ENCODE measurements around the gene MISP3. TPM values are rescaled to one million over a fixed set of nuclear protein-coding genes. Genes with fewer than 3 reads are reported as not detected.

Gene MISP3
- total RNA-seq, 1 experiment from 2014 or later: 5.2 TPM

DNA sequence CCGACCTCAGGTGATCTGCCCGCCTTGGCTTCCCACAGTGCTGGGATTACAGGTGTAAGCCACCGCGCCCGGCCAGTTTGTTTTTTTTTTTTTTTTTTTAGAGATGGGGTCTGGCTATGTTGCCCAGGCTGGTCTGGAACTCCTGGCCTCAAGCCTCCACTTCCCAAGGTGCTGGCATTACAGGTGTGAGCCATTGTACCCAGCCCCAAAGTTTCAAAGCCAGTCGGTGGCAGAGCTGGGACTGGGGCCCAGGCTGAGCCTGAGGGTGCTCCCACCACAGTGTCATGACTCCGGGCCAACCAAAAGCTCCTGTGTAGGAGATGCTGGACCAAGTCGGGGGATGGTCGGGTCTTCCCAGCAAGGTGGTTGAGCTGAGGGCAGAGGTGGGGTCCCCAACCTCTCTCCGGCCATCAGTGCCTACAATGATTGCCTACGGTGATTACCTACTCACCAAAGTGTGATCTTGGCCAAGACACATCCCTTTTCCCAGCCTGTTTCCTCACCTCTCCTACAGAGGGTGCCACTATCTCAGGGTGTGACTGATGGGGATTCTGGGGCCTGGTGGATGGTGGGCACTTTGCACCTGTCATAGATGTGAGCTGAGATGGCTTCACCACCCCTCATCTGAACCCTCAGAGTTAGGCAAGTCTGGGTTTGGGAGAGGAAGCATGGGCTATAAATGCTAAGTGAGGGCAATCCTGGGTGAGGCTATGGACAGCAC is 23.8 kb downstream of the MISP3 start:
- Mint-ChIP-seq H3K9me3 (ENCODE audit: unreplicated experiment) (no peaks in the 10 kb centered on the region), H3K27ac (ENCODE audit: unreplicated experiment) (no peak overlapping the region), H3K36me3 (ENCODE audit: insufficient read depth, unreplicated experiment) (peaks cover 22% of the 10 kb centered on the region), H3K4me3 (ENCODE audit: unreplicated experiment) (no peak overlapping the region), H3K27me3 (ENCODE audit: insufficient read depth, unreplicated experiment) (no peaks in the 10 kb centered on the region), H3K4me1 (ENCODE audit: low read depth, unreplicated experiment) (peaks cover 8% of the 10 kb centered on the region)
- no peak for DNase-seq
- Histone ChIP-seq H3K27me3 (replicated peaks; ENCODE audit: control insufficient read depth, insufficient read depth, low read length) (no peaks in the 10 kb centered on the region), H3K4me3 (ENCODE audit: low read depth, low read length) (no peak overlapping the region), H3K36me3 (ENCODE audit: control insufficient read depth, insufficient read depth, low read length) (no peaks in the 10 kb centered on the region), H3K4me1 (no peaks in the 10 kb centered on the region), H3K9me3 (peaks cover 7% of the 10 kb centered on the region; the same call in 1 of the 2 replicates)
- CTCF ChIA-PET: interaction anchor here (0.5 to 1.2 kb wide), 3 partner anchors 38 to 1150 kb away, joined by 3 to 7 read pairs (median 7); partner anchors contain the start of gene ASF1B
- intact Hi-C loops (cut with micrococcal nuclease; ENCODE audit: unreplicated experiment): no loop called here
- POLR2A ChIA-PET: interaction anchor here (0.6 kb wide), 1 partner anchor 349 kb away, joined by 7 read pairs; a partner anchor contains a TSS
- TF ChIP-seq, protein P1, sequence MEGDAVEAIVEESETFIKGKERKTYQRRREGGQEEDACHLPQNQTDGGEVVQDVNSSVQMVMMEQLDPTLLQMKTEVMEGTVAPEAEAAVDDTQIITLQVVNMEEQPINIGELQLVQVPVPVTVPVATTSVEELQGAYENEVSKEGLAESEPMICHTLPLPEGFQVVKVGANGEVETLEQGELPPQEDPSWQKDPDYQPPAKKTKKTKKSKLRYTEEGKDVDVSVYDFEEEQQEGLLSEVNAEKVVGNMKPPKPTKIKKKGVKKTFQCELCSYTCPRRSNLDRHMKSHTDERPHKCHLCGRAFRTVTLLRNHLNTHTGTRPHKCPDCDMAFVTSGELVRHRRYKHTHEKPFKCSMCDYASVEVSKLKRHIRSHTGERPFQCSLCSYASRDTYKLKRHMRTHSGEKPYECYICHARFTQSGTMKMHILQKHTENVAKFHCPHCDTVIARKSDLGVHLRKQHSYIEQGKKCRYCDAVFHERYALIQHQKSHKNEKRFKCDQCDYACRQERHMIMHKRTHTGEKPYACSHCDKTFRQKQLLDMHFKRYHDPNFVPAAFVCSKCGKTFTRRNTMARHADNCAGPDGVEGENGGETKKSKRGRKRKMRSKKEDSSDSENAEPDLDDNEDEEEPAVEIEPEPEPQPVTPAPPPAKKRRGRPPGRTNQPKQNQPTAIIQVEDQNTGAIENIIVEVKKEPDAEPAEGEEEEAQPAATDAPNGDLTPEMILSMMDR (IDR thresholded peaks at IDR 0.05; ENCODE audit: insufficient read depth in 1 of 2, low read depth in 1 of 2, low read length in 1 of 2, severe bottlenecking in 1 of 2, unreplicated experiment in 1 of 2): no peak
- no TSS peak for BruUV-seq (replicated peaks)

DNA sequence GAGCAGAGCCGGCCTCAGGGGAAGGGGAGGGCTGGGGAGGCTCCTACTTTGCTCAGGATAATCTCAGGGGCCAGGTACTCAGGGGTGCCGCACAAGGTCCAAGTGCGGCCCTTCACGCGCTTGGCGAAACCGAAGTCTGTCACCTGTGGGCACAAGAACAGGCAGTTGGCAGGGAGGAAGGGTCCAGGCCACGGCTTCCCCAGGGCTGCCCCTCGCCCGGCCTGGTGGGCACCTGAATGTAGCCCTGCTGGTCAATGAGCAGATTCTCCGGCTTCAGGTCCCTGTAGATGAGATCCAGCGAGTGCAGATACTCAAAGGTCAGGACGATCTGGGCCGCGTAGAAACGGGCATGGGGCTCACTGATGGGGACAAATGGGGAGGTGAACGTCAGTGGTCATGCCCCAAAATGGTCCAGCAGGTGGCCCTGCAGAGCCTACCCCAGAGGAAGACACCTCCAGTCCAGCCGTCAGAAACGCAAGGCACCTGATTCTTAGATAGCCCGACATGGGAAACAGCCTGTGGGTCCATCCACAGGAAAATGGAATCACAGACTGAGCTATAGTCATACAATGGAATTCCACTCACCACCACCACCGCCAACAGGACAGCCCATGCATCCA is 25.1 kb downstream of the MISP3 start:
- TF ChIP-seq, protein P1 (IDR thresholded peaks at IDR 0.05; ENCODE audit: insufficient read depth in 1 of 2, low read depth in 1 of 2, low read length in 1 of 2, severe bottlenecking in 1 of 2, unreplicated experiment in 1 of 2): peak; percentile 6 to 13
- peak in 1 of 2 experiments; percentile 35 for DNase-seq
- Histone ChIP-seq H3K27me3 (replicated peaks; ENCODE audit: control insufficient read depth, insufficient read depth, low read length) (no peaks in the 10 kb centered on the region), H3K4me3 (ENCODE audit: low read depth, low read length) (no peak overlapping the region), H3K4me1 (no peaks in the 10 kb centered on the region), H3K36me3 (ENCODE audit: control insufficient read depth, insufficient read depth, low read length) (no peaks in the 10 kb centered on the region), H3K9me3 (peaks cover 7% of the 10 kb centered on the region; the same call in 1 of the 2 replicates)
- Mint-ChIP-seq H3K27ac (ENCODE audit: unreplicated experiment) (no peak overlapping the region), H3K4me1 (ENCODE audit: low read depth, unreplicated experiment) (no peaks in the 10 kb centered on the region), H3K4me3 (ENCODE audit: unreplicated experiment) (no peak overlapping the region), H3K9me3 (ENCODE audit: unreplicated experiment) (no peaks in the 10 kb centered on the region), H3K27me3 (ENCODE audit: insufficient read depth, unreplicated experiment) (no peaks in the 10 kb centered on the region), H3K36me3 (ENCODE audit: insufficient read depth, unreplicated experiment) (peaks cover 16% of the 10 kb centered on the region)
- no TSS peak for BruUV-seq (replicated peaks)
- intact Hi-C loops (cut with micrococcal nuclease; ENCODE audit: unreplicated experiment): no loop called here
- ChIA-PET POLR2A (no interaction called here), CTCF (no interaction called here)

DNA sequence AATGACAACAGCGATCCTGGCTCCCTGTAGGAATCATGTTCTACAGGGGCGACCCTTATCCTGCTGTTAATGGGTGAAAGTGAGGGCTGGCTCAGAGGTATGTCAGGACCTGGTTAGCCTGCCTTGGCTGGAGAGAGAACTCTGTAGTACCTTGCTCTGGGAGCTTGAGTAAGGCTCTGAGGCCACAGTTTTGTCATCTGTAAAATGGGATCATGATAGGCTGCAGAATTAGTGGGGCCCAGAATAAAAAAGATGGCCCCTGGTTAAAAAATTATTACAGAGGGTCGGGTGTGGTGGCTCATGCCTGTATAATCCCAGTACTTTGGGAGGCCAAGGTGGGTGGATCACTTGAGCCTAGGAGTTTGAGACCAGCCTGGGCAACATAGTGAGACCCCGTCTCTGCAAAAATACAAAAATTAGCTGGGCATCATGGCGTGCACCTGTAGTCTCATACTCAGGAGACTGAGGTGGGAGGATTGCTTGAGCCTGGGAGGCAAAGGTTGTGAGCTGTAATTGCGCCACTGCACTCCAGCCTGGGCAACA is 28.5 kb downstream of the MISP3 start:
- Mint-ChIP-seq H3K4me3 (ENCODE audit: unreplicated experiment) (no peak overlapping the region), H3K4me1 (ENCODE audit: low read depth, unreplicated experiment) (no peaks in the 10 kb centered on the region), H3K36me3 (ENCODE audit: insufficient read depth, unreplicated experiment) (peaks cover 6% of the 10 kb centered on the region), H3K27me3 (ENCODE audit: insufficient read depth, unreplicated experiment) (no peaks in the 10 kb centered on the region), H3K9me3 (ENCODE audit: unreplicated experiment) (no peaks in the 10 kb centered on the region), H3K27ac (ENCODE audit: unreplicated experiment) (no peak overlapping the region)
- H3K27me3 ChIP-seq (replicated peaks; ENCODE audit: control insufficient read depth, insufficient read depth, low read length): no peaks in the 10 kb centered on the region
- intact Hi-C loops (cut with micrococcal nuclease; ENCODE audit: unreplicated experiment): no loop called here
- CTCF ChIA-PET: no interaction called here
- BruUV-seq (replicated peaks): no TSS peak
- TF ChIP-seq, protein P1 (IDR thresholded peaks at IDR 0.05; ENCODE audit: insufficient read depth in 1 of 2, low read depth in 1 of 2, low read length in 1 of 2, severe bottlenecking in 1 of 2, unreplicated experiment in 1 of 2): no peak
- H3K9me3 ChIP-seq: no peaks in the 10 kb centered on the region
- no peak overlapping the region for H3K4me3 ChIP-seq (ENCODE audit: low read depth, low read length)
- POLR2A ChIA-PET: no interaction called here
- no peak for DNase-seq
- no peaks in the 10 kb centered on the region for H3K4me1 ChIP-seq
- H3K36me3 ChIP-seq (ENCODE audit: control insufficient read depth, insufficient read depth, low read length): no peaks in the 10 kb centered on the region
